ENCODE measurements around the gene ANKRD63. TPM values are rescaled to one million over a fixed set of nuclear protein-coding genes. Genes with fewer than 3 reads are reported as not detected.

The ANKRD63 gene
- total and polyA plus RNA-seq, 4 donors, result not detected

DNA sequence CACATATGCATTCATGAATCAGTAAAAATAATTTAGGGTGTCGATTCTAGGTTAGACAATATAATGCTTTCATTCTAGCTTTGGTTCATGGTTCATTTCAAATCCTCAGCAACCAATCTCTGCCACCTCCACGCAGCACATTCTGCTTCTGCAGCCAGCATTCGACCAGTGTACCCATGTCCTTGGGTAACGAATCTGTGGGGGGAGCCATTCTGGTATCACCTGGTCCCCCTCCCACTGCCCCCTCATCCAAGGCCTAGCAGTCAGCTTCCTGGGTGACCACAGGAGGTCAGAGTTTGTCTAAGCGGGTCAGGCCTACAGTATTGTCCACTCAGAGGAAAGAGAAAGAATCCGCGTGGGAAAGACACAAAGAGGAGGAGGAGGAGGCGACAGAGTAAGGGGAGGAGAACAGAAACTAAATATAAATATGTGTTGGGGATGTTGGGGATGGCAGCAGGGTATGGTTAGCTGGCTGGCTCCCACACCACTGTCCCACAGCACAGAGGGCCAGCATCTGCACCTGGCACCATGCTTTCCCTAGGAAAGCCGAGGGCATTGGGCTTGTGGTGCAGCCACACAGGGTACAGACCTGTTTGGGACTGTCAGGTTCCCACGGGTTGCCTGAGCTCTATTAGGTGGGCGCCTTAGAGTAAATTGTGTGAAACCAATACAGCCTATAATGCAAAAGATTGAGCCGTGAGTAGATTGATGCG lies 31.9 kb downstream of the ANKRD63 start:
- ATAC-seq (ENCODE audit: insufficient read depth, low FRiP score) (no peak), DNase-seq (no peak)
- WGBS, 2 donors, result 87 to 95% methylated on average over 13 of the region's 13 CpGs
- peaks cover 0 to 26% (median under 1%) of the 10 kb centered on the region in 5 donors for H3K4me1 ChIP-seq (ENCODE audit: control insufficient read depth in 5 of 5, insufficient read depth in 5 of 5, low read length in 5 of 5)
- H3K4me3 ChIP-seq, result no peak overlapping the region
- peaks cover 0 to 23% (median 8%) of the 10 kb centered on the region in 3 donors for H3K27me3 ChIP-seq (ENCODE audit: control insufficient read depth in 3 of 3, insufficient read depth in 3 of 3, low read length in 2 of 3)
- H3K27ac ChIP-seq (ENCODE audit: low read depth in 1 of 2, low read length in 1 of 2), result no peak overlapping the region
- no peaks in the 10 kb centered on the region for H3K9me3 ChIP-seq (ENCODE audit: control insufficient read depth in 4 of 4, insufficient read depth in 3 of 4, low read length in 3 of 4)
- TF ChIP-seq, protein P1, sequence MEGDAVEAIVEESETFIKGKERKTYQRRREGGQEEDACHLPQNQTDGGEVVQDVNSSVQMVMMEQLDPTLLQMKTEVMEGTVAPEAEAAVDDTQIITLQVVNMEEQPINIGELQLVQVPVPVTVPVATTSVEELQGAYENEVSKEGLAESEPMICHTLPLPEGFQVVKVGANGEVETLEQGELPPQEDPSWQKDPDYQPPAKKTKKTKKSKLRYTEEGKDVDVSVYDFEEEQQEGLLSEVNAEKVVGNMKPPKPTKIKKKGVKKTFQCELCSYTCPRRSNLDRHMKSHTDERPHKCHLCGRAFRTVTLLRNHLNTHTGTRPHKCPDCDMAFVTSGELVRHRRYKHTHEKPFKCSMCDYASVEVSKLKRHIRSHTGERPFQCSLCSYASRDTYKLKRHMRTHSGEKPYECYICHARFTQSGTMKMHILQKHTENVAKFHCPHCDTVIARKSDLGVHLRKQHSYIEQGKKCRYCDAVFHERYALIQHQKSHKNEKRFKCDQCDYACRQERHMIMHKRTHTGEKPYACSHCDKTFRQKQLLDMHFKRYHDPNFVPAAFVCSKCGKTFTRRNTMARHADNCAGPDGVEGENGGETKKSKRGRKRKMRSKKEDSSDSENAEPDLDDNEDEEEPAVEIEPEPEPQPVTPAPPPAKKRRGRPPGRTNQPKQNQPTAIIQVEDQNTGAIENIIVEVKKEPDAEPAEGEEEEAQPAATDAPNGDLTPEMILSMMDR (IDR thresholded peaks at IDR 0.05; ENCODE audit: control extremely low read depth, extremely low read depth), result no peak
- H3K9ac ChIP-seq (ENCODE audit: insufficient read depth in 1 of 2, low read length in 2 of 2), result no peak overlapping the region
- no peaks in the 10 kb centered on the region for H3K36me3 ChIP-seq (ENCODE audit: control insufficient read depth in 4 of 4, insufficient read depth in 4 of 4, low read length in 4 of 4)

DNA sequence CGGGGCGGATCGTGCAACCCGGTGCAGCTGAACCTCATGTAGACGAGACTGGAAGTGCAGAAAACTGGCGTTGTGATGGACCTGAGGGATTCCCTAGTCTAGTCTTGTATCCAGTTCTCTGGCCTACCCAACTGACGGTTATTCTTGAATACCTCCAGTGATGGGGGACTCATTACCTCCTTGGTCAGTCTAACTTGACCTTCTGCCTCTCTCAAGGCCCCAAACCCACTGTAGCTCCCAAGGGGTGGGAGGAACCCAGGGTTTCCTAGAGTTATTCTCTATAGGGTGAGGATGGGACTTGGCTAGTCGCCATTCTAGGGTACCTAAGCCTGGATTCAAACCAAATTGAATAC lies 32.6 kb downstream of the ANKRD63 start:
- peaks cover 0 to 22% (median 8%) of the 10 kb centered on the region in 3 donors for H3K27me3 ChIP-seq (ENCODE audit: control insufficient read depth in 3 of 3, insufficient read depth in 3 of 3, low read length in 2 of 3)
- peaks cover 0 to 30% (median 7%) of the 10 kb centered on the region in 5 donors for H3K4me1 ChIP-seq (ENCODE audit: control insufficient read depth in 5 of 5, insufficient read depth in 5 of 5, low read length in 5 of 5)
- DNase-seq, result no peak
- H3K36me3 ChIP-seq (ENCODE audit: control insufficient read depth in 4 of 4, insufficient read depth in 4 of 4, low read length in 4 of 4), result no peaks in the 10 kb centered on the region
- H3K9ac ChIP-seq (ENCODE audit: insufficient read depth in 1 of 2, low read length in 2 of 2), result no peak overlapping the region
- H3K4me3 ChIP-seq, result no peak overlapping the region
- no peaks in the 10 kb centered on the region for H3K9me3 ChIP-seq (ENCODE audit: control insufficient read depth in 4 of 4, insufficient read depth in 3 of 4, low read length in 3 of 4)
- ATAC-seq (ENCODE audit: insufficient read depth, low FRiP score), result no peak
- WGBS, 2 donors, result 92 to 95% methylated on average over 8 of the region's 8 CpGs
- no peak overlapping the region for H3K27ac ChIP-seq (ENCODE audit: low read depth in 1 of 2, low read length in 1 of 2)
- TF ChIP-seq, protein P1 (IDR thresholded peaks at IDR 0.05; ENCODE audit: control extremely low read depth, extremely low read depth), result no peak

DNA sequence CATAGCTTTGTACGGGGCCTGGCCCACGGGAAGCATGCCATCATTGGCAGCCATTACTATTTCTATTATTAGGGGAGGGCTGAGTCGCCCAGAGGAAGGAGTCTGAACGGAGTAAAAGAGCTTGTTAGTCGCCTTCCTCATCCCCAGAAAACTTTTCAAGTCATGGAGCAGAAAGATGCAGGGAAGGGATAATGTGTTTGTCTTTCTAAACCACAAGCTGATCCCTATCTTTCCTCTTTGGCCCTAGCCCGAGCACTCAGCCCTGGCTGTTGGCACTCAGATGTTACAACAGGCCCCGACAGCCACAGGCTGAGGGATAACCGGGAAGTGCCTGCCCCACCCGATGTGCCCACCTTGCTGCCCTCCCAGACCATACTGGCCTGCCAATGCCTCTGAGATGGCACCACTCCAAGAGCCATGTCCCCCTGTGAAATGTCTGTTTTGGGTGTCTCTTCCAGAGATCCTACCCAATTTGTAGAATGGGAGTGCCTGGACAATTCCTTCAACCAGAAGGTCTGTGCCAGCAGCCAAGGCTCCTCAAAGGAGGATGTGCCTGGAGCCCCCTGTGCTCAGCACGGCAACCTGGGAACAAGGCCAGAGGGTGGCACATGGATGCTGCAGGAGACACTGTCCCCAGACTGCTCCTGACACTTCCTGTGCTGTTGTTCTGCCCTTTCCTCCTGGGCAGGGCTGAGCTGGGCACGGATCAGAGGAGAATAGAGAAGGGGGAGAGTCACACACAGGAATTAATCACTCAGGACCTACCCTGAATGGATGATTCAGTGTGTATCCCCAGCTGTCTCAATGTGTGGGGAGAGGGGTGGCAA lies 33.2 kb downstream of the ANKRD63 start:
- Histone ChIP-seq H3K9ac (ENCODE audit: insufficient read depth in 1 of 2, low read length in 2 of 2) (no peak overlapping the region), H3K9me3 (ENCODE audit: control insufficient read depth in 4 of 4, insufficient read depth in 3 of 4, low read length in 3 of 4) (no peaks in the 10 kb centered on the region), H3K36me3 (ENCODE audit: control insufficient read depth in 4 of 4, insufficient read depth in 4 of 4, low read length in 4 of 4) (no peaks in the 10 kb centered on the region), H3K4me3 (no peak overlapping the region), H3K27ac (ENCODE audit: low read depth in 1 of 2, low read length in 1 of 2) (no peak overlapping the region), H3K27me3 (ENCODE audit: control insufficient read depth in 3 of 3, insufficient read depth in 3 of 3, low read length in 2 of 3) (peaks cover 0 to 18% (median 8%) of the 10 kb centered on the region in 3 donors), H3K4me1 (ENCODE audit: control insufficient read depth in 5 of 5, insufficient read depth in 5 of 5, low read length in 5 of 5) (peaks cover 0 to 30% (median 7%) of the 10 kb centered on the region in 5 donors)
- TF ChIP-seq, protein P1 (IDR thresholded peaks at IDR 0.05; ENCODE audit: control extremely low read depth, extremely low read depth), result no peak
- no peak for DNase-seq
- 52 to 53% methylated on average over 11 of the region's 11 CpGs for WGBS, 2 donors
- no peak for ATAC-seq (ENCODE audit: insufficient read depth, low FRiP score)
